Ovary (tissue), 3 donors: Measurements from ENCODE around the gene GPD2.

Experiments used
- POLR2A ChIP-seq: fragments of 450-650 bp; IDR thresholded peaks from one replicate; pipeline ENCODE4 v1.6.1; 2017; ENCODE audit warnings: antibody characterized with exemption, mild to moderate bottlenecking, moderate library complexity
- TF ChIP-seq, protein P1 (sequence below), 3 donors: fragments of 450-650 bp in 2 of 3; fragments of 200-600 bp in 1 of 3; IDR thresholded peaks; one replicate each; pipeline versions ENCODE4 v1.5.1 to v1.8.0; 2016 to 2022; ENCODE audit warnings: antibody characterized with exemption in 3 of 3, mild to moderate bottlenecking in 1 of 3
- donor health status: DM: no; HTN: no; CAD: no.

DNA sequence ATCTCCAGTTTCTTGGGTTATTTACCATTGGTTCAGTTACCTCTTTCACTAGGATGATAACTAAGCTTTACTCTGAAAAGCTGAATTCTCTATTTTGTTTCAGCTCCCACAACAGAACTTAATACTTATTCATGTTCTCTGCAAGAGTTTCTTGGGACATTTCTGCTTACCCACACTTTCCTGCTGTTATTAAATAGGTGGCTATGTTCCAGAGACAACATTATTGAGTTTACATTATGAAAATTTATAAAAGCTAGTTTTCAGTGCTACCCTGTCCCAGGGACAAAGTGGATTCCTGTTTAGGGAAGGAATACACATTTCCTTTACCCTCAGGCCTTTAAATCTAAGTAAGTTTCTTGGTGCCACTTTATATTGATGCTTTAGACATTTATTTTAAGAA is 7.0 kb upstream of the GPD2 start:
- TF ChIP-seq POLR2A = no peak
- TF ChIP-seq, protein P1, sequence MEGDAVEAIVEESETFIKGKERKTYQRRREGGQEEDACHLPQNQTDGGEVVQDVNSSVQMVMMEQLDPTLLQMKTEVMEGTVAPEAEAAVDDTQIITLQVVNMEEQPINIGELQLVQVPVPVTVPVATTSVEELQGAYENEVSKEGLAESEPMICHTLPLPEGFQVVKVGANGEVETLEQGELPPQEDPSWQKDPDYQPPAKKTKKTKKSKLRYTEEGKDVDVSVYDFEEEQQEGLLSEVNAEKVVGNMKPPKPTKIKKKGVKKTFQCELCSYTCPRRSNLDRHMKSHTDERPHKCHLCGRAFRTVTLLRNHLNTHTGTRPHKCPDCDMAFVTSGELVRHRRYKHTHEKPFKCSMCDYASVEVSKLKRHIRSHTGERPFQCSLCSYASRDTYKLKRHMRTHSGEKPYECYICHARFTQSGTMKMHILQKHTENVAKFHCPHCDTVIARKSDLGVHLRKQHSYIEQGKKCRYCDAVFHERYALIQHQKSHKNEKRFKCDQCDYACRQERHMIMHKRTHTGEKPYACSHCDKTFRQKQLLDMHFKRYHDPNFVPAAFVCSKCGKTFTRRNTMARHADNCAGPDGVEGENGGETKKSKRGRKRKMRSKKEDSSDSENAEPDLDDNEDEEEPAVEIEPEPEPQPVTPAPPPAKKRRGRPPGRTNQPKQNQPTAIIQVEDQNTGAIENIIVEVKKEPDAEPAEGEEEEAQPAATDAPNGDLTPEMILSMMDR (IDR thresholded peaks at IDR 0.05) = no peak
